Heart left ventricle (tissue), 16 donors: ENCODE results near the gene TIMM22. TPM values are rescaled to one million over a fixed set of nuclear protein-coding genes. Genes with fewer than 3 reads are reported as not detected.
A peak's percentile ranks its signal among the peaks of the same experiment; 100 is the strongest.

Experiments used
- ATAC-seq, 4 donors: fragments of 200-7000 bp; cut with Tn5 transposase; one replicate each; pipeline ENCODE4 v1.9.1; 2020 to 2022; ENCODE audit warnings: moderate library complexity in 4 of 4, mild to moderate bottlenecking in 3 of 4, moderate number of reproducible peaks in 1 of 4
- DNase-seq, 5 donors: peaks; one replicate each; pipeline ENCODE4 v3.0.0-alpha.2; 2020
- H3K27ac ChIP-seq, 12 donors: fragments of 200-600 bp; sonication (generic) in 4 of 12; one replicate each; pipeline versions ENCODE4 v1.5.0 to v1.8.0; 2016 to 2022; ENCODE audit warnings: mild to moderate bottlenecking in 2 of 12
- H3K27me3 ChIP-seq, 9 donors: fragments of 200-600 bp; sonication (generic) in 2 of 9; one replicate each; pipeline versions ENCODE4 v1.5.1 to v1.8.0; 2016 to 2022; ENCODE audit warnings: mild to moderate bottlenecking in 3 of 9
- H3K36me3 ChIP-seq, 9 donors: fragments of 200-600 bp; sonication (generic) in 2 of 9; one replicate each; pipeline versions ENCODE4 v1.5.0 to v1.8.0; 2018 to 2022; ENCODE audit warnings: mild to moderate bottlenecking in 2 of 9
- H3K4me1 ChIP-seq, 12 donors: fragments of 200-600 bp; sonication (generic) in 4 of 12; one replicate each; pipeline versions ENCODE4 v1.5.0 to v1.8.0; 2016 to 2022; ENCODE audit warnings: mild to moderate bottlenecking in 3 of 12
- H3K4me3 ChIP-seq, 12 donors: fragments of 200-600 bp; sonication (generic) in 4 of 12; one replicate each; pipeline versions ENCODE4 v1.5.0 to v1.8.0; 2017 to 2022; ENCODE audit warnings: mild to moderate bottlenecking in 9 of 12, moderate library complexity in 4 of 12
- H3K9me3 ChIP-seq, 12 donors: fragments of 200-600 bp; sonication (generic) in 4 of 12; one replicate each; pipeline versions ENCODE4 v1.5.0 to v1.8.0; 2016 to 2022; ENCODE audit warnings: mild to moderate bottlenecking in 1 of 12
- CTCF ChIP-seq, 12 donors: fragments of 200-600 bp; sonication (generic) in 4 of 12; IDR thresholded peaks; one replicate each; pipeline versions ENCODE4 v1.5.0 to v1.8.0; 2018 to 2022; ENCODE audit warnings: antibody characterized with exemption in 12 of 12, mild to moderate bottlenecking in 5 of 12
- POLR2A ChIP-seq, 2 donors: fragments of 450-650 bp; IDR thresholded peaks; one replicate each; pipeline ENCODE4 v1.6.1; 2017; ENCODE audit warnings: antibody characterized with exemption in 2 of 2, mild to moderate bottlenecking in 2 of 2, moderate library complexity in 2 of 2
- WGBS, 4 donors: extraction: QIAGEN DNeasy Blood & Tissue Kit in 2 of 4; methylation state at CpG; one replicate each; pipeline versions ENCODE4 v1.1.5 to v1.1.7; 2013 to 2018; 5-methylcytosine and 5-hydroxymethylcytosine counted together
- intact Hi-C, 10 donors: fragments of 100-400 bp; cut with DNase I; formaldehyde crosslinking; loops; one replicate each; pipeline versions ENCODE4 v1.11.1 to v1.14.2; 2022
- microRNA-seq, 4 donors: library from miRNA; unstranded; fragments of <30 nt; microRNA quantifications; one replicate each; pipeline versions ENCODE4 to v1.2.0, GENCODE V29; 2017 to 2020
- polyA plus RNA-seq, 2 donors: library from polyadenylated mRNA; stranded (reverse); fragments of 200-250 nt; gene quantifications; one replicate each; pipeline ENCODE4 v1.2.3, GENCODE V29; 2013
- total RNA-seq, 9 donors: library from RNA; depleted of rRNA in 2 of 9; stranded (reverse); fragments of >200 nt in 2 of 9; fragmentation: NEBNext Ultra II Directional in 3 of 9; extraction: Animal tissue kit (Norgen Biotek cat#: 25700) in 3 of 9; gene quantifications; one replicate each; pipeline versions ENCODE4 v1.1.0 to v1.2.4, GENCODE V29; 2016 to 2023
- donor health status: ischemic (EF 13 %, LVEDD 7.1; RV severe dilation, severe dysfunction).
- donor health status: healthy with polysubstance abuse.
- donor health status: DM: no; HTN: yes; CAD: no.
- donor health status: DM: no; HTN: no; CAD: no.
- donor health status: ischemic (EF 25% LVEDD 6.9; RV normal size, moderate dysfunction).
- donor health status: ischemic (EF 25% LVEDD 5.7; RV mildly dilated, moderate dysfunction).
- donor health status: healthy.
- donor health status: DM: yes; HTN: yes; CAD: no.
- donor health status: ischemic (EF 35%, LVEDD 5.7; RV mildly dilated, moderate dysfunction).
- donor health status: nonischemic (EF 11% LVEDD 7.7; RV severe dilation, severe dysfunction).
- donor health status: DM: yes; HTN: yes; CAD: no.
- donor health status: PGD.
- donor health status: ischemic (EF 29% LVEDD 5.4; RV normal size, mild dysfunction).
- donor health status: nonischemic (EF 23%, LVEDD 6.1; RV moderate dilation, normal function).

TIMM22 gene
- total and polyA plus RNA-seq, 11 donors = 12.5 to 20.4 (median 16.5) TPM

GRCh38 chr17:1049446-1050225 is 52.7 kb downstream of the TIMM22 start:
- H3K4me1 ChIP-seq = peaks cover 4 to 59% (median 22%) of the 10 kb centered on the region in 12 donors
- peak overlapping the region in 3 of 12 donors; percentile 2 to 46 (median 23) for H3K27ac ChIP-seq
- H3K36me3 ChIP-seq = peaks cover 0 to 54% (median 36%) of the 10 kb centered on the region in 9 donors
- ATAC-seq (no peak), DNase-seq (peak in 3 of 5 donors; percentile 10 to 43 (median 16))
- no peaks in the 10 kb centered on the region for H3K27me3 ChIP-seq
- H3K4me3 ChIP-seq = no peak overlapping the region
- TF ChIP-seq POLR2A (IDR thresholded peaks at IDR 0.05) (no peak), CTCF (IDR thresholded peaks at IDR 0.05) (no peak)
- intact Hi-C loops = loop anchor here in 6 of 10 donors (5.0 to 10.0 kb wide), 6 partner anchors 42 to 255 kb away; no protein-coding TSS in a partner anchor
- H3K9me3 ChIP-seq = no peaks in the 10 kb centered on the region
- WGBS, 4 donors = 90 to 94% (median 90%) methylated on average over 28 of the region's 28 CpGs

GRCh38 chr17:1050246-1050995 is 53.5 kb downstream of the TIMM22 start:
- 79 to 85% (median 83%) methylated on average over 19 to 22 of the region's 22 CpGs for WGBS, 4 donors
- no peak for TF ChIP-seq CTCF (IDR thresholded peaks at IDR 0.05)
- no peak for TF ChIP-seq POLR2A (IDR thresholded peaks at IDR 0.05)
- Histone ChIP-seq H3K9me3 (no peaks in the 10 kb centered on the region), H3K4me3 (no peak overlapping the region), H3K27ac (peak overlapping the region in 2 of 12 donors; percentile 23 to 46), H3K36me3 (peaks cover 0 to 58% (median 44%) of the 10 kb centered on the region in 9 donors), H3K27me3 (no peaks in the 10 kb centered on the region), H3K4me1 (peaks cover 0 to 51% (median 17%) of the 10 kb centered on the region in 12 donors)
- DNase-seq (peak in 2 of 5 donors; percentile 5 to 38), ATAC-seq (no peak)
- intact Hi-C loops = loop anchor here in 5 of 10 donors (10.0 kb wide), 4 partner anchors 134 to 256 kb away; no protein-coding TSS in a partner anchor

- no peaks in the 10 kb centered on the region for H3K9me3 ChIP-seq
- ATAC-seq = no peak
- peak overlapping the region in 3 of 12 donors; percentile 18 to 29 (median 23) for H3K27ac ChIP-seq
- 90 to 94% (median 92%) methylated on average over 27 to 33 of the region's 33 CpGs for WGBS, 4 donors
- peaks cover 0 to 67% (median 51%) of the 10 kb centered on the region in 9 donors for H3K36me3 ChIP-seq
- H3K27me3 ChIP-seq = no peaks in the 10 kb centered on the region
- DNase-seq = peak in 2 of 5 donors; percentile 17 to 54
- TF ChIP-seq POLR2A (IDR thresholded peaks at IDR 0.05) (no peak), CTCF (IDR thresholded peaks at IDR 0.05) (no peak)
- intact Hi-C loops = loop anchor here in 5 of 10 donors (10.0 kb wide), 4 partner anchors 134 to 256 kb away; no protein-coding TSS in a partner anchor
- no peak overlapping the region for H3K4me3 ChIP-seq
- H3K4me1 ChIP-seq = peaks cover 4 to 51% (median 16%) of the 10 kb centered on the region in 12 donors
Observed at GRCh38 chr17:1050996-1051925, 54.3 kb downstream of the TIMM22 start.

Small RNA genes lying within 50 kb of the gene (microRNA-seq; reads per million reads assigned to microRNA genes)
- gene MIR3183 = 0.60 to 1.0 (median 0.70) reads per million in 4 donors

Other genes with a start within 250 kb of the TIMM22 start
- 10 to 100 TPM in 5 of 9 donors, 1 to 10 TPM in 4; 8.7 to 20.8 (median 10.7) TPM for gene GEMIN4, start 244.9 kb upstream of the TIMM22 start, total RNA-seq
- 1 to 10 TPM; 3.2 to 9.0 TPM for gene GEMIN4, start 244.9 kb upstream of the TIMM22 start, polyA plus RNA-seq
- 10 to 100 TPM; 21.7 to 39.7 (median 26.8) TPM for gene GLOD4, start 214.8 kb upstream of the TIMM22 start, total RNA-seq
- 10 to 100 TPM; 14.0 to 20.4 TPM for gene GLOD4, start 214.8 kb upstream of the TIMM22 start, polyA plus RNA-seq
- 10 to 100 TPM; 14.8 to 35.4 (median 18.3) TPM for gene MRM3, start 214.8 kb upstream of the TIMM22 start, total RNA-seq
- 10 to 100 TPM; 17.9 to 27.1 TPM for gene MRM3, start 214.8 kb upstream of the TIMM22 start, polyA plus RNA-seq
- 10 to 100 TPM in 8 of 9 donors, 1 to 10 TPM in 1; 8.9 to 20.3 (median 15.8) TPM for gene NXN, start 17.4 kb upstream of the TIMM22 start, total RNA-seq
- 10 to 100 TPM in 1 of 2 donors, 1 to 10 TPM in 1; 8.6 to 14.1 TPM for gene NXN, start 17.4 kb upstream of the TIMM22 start, polyA plus RNA-seq
- gene ABR, start 182.9 kb downstream of the TIMM22 start, total RNA-seq = 100 to 1,000 TPM; 134 to 171 (median 156) TPM
- gene ABR, start 182.9 kb downstream of the TIMM22 start, polyA plus RNA-seq = 10 to 100 TPM; 64.5 to 93.2 TPM